GM18868 (cell line): ENCODE data around the gene FAM217B.

Experiments used
- ATAC-seq: cut with Tn5 transposase; IDR thresholded peaks from one replicate; pipeline ENCODE4 v1.9.1; 2021; ENCODE audit warnings: mild to moderate bottlenecking, moderate library complexity; ENCODE audit not compliant: unreplicated experiment

FAM217B gene, protein sequence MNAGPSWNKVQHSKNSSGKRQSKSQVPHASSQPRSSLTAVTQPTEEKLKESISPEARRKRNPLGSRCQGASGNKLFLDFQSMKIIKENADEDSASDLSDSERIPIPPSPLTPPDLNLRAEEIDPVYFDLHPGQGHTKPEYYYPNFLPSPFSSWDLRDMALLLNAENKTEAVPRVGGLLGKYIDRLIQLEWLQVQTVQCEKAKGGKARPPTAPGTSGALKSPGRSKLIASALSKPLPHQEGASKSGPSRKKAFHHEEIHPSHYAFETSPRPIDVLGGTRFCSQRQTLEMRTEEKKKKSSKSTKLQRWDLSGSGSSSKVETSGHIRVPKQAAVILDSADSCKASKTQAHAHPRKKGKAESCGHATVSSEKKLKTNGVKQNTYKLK

DNA sequence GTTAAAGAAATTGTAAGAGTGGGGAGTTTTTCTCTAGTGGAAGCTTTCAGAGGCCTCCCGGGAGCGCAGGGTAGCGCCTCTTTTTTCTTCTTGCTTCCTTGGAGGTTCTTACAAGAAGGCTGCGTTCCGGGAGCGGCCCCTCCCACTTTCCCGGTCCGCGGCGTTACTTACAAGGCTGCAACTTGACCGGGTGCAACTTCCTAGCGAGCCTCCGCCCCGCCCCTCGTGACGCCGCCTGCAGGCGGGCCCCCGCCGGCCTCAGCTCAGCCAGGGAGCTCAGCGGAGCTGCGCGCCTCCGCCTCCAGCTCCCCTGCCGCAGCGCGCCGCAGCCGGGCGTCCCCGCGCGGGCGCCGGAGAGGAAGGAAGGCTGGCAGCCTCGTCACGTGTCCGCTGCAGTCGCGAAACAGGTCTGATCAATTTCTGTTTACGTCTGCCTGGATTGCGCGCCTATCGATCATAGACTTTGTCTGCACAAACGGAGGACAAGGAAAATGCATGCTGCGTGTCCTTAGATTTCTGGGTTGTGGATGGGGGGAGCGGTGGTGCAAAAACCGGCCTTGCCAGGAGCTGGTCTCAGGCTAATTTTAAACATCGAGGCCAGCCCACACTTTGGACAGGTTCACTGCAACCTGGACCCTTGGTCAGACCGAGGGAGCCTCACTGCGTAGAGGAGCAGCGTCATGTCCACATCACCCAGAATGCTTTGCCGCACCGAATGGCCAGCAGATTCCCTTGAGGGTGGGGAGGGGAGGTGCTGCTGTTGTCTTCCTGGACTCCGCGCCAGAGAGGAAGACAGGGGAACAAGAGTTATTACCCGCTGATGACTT lies at the start of gene FAM217B, which contains the start of gene PPP1R3D:
Gene FAM217B, plus strand, starts transcription at position 261 of the 827 bp plus-strand sequence. CDS start 3,555 bp downstream, outside the sequence.
Gene PPP1R3D, minus strand, starts transcription at position 177 of the 827 bp plus-strand sequence. CDS start 374 bp downstream, outside the sequence.
- ATAC-seq, result peak; percentile 95

DNA sequence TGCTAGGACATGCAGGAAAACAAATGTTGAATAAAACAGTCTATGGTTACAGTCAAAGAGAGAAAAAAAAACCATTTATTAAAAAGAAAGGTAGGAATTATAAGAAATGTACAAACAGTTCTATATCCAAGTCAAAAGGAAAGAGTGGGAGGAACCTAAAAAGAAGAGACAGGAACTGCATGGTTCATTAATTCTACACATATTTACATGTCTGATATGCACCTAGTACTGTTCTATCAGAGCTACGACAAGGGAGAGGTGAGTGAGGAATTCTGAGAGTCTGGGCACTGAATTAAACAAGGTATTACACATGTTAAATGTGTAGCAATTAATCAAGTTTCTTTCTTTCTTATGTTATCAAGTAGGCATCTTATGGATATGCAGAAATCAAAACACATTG lies 48.6 kb upstream of the FAM217B start:
- ATAC-seq, result no peak

DNA sequence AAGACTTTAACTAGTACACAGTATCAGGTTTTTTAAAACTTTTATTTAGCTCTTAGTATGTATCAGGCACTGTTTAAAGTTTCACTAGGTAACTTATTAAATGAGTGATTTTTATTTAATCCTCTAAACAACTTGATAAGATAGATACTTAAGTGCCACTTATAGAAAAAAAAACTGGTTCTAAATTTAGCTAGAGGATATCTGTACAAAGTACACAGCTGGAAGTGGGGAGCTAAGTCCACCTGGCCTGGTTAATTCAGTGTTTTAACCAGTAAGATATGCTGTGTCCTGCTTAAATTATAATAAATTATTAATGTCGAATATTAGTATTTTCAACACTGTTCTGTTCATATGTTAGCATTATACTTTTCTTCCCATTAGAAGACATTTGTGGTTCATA lies 44.3 kb upstream of the FAM217B start:
- ATAC-seq, result no peak

DNA sequence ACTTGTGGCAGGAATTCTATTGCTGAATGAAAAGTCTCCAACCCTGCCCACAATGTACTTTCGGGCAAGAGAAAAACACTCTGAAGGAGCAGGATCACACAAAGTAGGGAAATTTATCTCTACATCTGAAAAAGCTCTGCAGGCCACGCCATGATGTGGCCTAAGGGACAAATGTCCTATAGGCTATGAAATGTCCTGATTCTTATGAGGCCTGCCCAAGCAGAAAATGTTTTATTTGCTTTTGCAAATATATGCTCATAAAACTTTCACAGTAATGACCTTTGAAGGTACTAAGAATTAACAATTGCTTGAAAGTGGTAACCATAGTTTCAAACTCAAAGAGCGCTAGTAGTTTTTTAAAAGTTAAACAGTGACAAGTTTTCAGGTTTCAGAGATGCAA lies 37.7 kb upstream of the FAM217B start:
- no peak for ATAC-seq

DNA sequence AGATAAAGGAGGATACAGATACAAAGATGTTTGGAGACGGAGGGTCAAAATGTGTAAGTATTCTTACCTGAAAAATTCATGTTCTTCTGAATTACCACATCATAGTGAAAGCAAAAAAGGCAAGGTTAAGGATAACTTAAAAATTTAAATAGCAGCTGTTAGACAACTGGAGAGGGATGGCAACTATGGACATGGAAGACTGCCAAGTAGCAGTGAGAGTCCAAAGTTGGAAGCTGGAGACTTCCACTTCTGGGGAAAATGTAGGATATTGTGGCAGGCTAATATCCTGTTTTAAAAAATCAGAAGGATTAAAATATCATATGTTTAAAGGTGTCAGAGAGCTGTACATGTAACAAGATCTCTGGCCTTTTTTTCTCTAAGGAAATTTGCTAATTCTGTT lies 36.6 kb upstream of the FAM217B start:
- no peak for ATAC-seq

DNA sequence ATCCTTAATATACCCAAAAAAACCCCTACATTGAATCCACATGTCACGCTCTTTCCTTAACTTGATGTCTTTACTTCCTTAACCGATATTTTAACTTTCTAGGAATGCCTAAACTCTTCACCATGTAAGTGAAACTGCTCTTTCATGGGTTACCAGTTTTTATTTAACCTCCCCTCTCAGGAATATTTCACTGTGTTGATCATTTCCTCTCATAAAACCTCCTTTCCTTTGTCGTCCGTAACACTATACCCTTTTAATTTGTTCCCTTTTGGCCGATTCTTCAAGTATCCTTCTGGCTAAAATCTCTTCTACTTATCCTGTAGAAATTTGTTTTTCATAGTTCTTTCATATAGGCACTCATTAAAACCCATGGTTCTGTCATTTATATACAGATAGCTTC lies 31.3 kb upstream of the FAM217B start:
- ATAC-seq, result no peak

DNA sequence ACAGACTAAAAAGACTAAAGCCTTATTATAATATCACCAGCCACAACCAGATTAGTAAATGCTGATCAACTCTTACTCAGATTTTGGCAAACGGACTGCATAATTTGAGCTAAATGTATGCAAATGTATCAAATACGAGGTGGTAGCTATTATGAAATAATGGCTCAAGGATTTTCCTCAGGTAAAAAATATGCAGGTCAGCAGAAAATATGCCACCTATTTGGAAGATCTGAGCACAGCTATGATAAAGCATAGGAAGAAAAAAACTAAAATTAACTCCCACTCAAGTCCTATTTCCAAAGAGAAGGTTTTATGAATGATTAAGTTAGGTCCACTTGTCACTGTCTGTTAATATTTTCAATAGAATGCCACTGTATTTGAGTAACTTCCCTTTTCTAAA lies 29.1 kb upstream of the FAM217B start:
- ATAC-seq, result no peak

DNA sequence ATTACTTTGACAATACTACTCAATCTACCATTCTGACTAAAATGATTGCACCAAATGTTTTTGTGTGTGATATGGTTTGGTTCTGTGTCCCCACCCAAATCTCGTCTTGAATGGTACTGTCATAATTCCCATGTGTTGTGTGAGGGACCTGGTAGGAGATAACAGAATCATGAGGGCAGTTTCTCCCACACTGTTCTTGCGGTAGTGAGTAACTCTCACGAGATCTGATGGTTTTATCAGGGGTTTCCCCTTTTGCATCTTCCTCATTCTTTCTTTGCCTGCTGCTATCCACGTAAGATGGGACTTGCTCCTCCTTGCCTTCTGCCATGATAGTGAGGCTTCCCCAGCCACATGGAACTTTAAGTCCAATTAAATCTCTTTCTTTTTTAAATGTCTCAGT lies 27.6 kb upstream of the FAM217B start:
- ATAC-seq, result no peak

DNA sequence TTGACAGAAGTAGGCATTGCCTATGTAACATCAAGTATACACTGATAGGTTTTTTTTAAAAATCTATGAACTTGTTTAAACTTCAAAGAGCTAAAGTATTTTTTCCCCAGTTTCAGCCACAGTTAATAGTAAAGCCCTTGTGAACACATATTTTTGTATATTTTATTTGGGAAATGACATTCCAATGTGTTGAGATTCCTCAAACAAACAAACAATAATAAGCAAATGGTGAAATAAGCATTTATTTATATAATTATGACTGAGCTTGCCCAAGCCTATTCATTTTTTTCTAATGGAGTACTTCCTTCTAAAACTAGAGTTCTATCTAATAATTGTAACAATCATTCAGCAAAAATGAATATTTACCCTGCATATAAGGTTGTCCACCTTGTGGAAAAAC lies 19.2 kb upstream of the FAM217B start:
- no peak for ATAC-seq

DNA sequence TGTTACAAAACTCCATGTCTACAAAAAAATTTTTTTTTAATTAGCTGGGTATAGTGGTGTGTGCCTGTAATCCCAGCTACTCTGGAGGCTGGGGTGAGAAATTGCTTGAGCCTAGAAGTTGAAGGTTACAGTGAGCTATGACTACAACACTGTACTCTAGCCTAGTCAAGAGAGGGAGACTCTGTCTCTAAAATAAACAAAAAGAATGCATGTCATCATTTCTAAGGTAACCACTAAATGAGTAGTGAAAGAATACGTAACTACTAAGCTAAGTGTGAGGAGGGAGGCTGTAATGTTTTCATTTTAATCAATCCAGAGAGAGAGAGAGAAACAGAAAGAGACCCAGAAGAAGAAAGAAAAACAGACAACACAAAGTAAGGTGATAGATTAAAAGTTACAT lies 16.7 kb upstream of the FAM217B start:
- ATAC-seq, result no peak

DNA sequence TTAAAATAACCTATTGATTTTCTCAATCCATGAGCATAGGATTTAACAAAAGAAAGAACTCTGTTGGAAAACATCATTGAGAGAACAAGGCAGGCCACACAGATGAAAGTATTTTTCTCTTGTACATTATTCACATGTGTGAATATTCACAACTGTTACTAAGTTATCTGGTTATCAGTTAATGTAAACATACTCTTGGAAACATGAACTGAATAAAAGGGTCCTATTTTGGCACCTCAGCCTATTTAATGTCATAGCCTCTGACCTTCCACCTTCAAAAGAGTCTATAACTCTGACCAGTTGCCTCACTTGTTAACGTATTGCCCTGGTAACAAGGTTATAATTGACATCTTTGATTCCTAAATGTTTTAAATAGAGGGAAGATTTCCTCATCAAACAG lies 14.8 kb upstream of the FAM217B start:
- ATAC-seq, result no peak

DNA sequence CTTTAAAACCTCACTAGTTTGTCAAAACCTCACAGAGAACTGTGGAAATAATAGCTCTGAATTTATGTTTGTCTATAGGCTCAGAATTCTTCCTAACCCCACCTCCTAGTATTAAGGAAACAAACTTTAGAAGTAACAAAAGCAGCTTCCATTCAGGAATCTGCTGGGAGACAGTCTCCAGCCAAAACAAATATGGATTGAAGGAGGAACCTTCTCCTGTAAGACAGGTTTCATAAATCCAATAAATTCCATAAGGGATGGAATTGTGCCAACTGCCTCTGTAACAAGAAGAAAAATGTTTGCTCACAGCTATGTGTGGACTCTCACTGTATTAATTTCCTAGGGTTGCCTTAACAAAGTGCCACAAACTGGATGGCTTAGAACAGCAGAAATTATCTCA lies 14.3 kb upstream of the FAM217B start:
- no peak for ATAC-seq

DNA sequence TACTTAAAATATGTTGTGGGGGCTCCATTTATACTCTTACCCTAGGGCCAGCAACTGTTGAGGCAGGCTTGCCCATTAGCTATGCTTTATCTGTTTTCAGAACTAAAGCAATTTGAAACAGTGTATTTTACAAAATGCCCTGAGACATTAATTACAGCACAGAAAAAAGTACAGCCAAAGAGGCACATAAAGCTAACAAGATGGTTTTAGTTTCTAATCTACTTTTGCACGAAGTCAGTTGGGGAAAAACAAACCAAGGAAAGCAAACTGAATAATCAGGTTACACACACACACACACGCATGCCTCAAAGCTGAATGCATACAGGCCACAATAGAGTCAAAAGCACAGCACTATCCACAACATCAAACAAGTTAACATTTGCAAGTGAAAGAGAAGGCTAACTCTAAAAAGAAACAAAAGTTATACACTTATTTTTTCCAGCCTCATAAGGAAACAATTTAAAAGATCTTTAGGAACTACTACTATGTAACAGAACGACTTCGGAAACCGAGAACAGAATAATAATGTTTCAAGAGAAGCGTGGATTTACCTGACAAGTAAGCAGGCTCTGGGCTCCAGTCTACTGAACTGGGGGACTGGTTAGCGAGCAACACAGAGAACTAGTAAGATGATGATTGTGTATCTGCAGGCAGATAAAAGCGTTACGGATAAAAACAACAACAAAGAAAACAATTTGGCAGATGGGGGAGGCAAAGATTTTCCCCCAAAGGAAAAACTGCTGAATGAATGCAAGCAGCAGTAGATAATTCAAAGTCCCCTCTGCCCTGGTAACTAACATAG lies 8.5 kb upstream of the FAM217B start:
- ATAC-seq, result no peak

DNA sequence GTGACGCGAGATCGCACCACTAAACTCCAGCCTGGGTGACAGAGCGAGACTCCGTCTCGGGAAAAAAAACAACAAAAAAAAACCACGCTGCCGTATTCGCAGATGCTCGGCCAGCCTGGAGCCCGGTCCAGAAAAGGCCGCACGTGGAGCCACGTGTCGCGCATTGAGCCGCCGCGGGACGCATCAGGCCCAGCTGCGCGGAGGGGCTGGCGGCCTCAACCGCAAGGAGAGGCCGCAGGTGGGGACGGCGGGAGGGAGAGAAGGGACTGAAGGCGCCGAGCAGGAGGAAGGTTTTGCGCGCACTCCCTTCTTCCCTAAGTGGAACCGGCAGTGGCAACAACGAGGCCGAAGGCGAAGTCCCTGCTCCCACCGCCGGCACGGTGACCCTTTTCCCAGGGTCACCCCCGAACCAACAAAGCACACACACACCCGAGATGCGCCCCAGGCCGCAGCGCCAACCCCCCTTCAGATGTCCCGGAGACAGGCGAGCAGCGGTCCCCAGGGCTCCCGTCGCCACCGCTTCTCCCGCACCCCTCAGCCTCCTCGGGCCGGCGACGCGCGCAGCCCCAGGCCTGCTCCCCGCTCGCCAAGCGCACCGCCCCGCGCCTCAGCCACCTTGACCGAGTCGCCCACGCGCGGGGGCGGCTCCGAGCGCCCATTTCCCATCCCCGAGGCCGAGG lies 7.4 kb upstream of the FAM217B start:
- ATAC-seq, result no peak

DNA sequence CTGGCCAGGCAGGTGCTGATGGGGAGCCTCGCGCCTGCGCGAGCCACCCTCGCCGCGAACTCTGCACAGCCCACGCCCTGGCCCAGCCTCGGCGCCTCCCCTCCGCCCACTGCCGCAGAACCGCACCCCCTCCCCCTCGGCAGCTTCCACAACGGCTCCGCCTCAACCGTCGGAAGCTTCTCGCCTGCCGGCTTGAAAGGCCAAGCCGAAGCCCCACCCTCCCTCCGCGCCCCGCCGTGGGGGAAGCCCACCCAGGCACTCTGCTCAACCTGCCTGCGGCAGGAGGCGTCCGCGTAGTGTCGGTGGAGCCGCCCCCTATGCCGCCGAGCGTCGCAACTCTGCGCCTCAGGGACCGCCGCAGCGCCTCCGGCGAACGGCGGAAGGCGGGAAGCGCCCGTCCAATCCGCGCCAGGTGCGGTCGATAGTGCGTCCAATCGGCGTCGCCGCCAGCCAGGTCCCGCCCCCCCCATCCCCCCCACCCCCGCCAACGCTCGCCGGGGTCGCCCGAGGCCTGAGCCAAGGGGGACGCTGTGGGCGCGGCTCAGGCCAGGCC lies 6.8 kb upstream of the FAM217B start, which contains the start of gene SYCP2:
Gene SYCP2, minus strand, starts transcription at position 342 of the 553 bp plus-strand sequence. CDS start 11,224 bp downstream, outside the sequence.
- ATAC-seq, result no peak

DNA sequence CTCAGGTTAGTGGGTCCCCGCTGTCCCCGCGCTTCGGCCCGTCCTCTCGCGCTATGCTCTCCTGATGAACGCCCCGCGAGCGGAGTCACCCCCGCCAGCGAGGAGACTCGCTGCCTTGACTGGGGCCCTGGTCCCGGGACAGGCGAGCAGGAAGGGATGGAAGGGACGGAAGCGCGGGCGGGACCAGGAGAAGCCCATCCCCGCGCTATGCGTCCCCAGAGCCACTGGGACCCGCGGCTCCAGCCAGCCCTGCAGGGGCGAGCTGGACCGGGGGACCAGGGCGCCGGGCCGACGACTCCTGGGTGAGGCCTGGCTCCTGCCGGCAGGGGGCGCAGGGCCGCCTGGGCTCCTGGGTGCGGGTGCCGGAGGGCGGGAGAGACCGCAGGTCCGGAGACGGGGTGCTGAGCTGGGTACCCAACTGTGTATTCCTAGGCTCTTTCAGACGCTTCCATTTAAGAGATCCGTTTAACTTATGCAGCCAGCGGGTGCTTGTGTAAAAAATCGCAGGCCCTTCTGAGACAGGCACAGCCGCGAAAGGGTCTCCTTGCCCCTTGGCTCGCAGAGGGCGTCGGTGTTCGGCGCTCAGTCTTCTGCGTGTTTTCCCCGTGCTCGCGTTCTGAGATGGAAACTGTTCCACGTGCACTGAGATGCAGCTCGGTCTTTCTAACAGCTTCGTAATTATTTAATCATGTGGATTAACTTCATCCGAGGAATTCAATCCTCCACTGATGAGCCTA lies 6.2 kb upstream of the FAM217B start:
- ATAC-seq, result peak; percentile 96

DNA sequence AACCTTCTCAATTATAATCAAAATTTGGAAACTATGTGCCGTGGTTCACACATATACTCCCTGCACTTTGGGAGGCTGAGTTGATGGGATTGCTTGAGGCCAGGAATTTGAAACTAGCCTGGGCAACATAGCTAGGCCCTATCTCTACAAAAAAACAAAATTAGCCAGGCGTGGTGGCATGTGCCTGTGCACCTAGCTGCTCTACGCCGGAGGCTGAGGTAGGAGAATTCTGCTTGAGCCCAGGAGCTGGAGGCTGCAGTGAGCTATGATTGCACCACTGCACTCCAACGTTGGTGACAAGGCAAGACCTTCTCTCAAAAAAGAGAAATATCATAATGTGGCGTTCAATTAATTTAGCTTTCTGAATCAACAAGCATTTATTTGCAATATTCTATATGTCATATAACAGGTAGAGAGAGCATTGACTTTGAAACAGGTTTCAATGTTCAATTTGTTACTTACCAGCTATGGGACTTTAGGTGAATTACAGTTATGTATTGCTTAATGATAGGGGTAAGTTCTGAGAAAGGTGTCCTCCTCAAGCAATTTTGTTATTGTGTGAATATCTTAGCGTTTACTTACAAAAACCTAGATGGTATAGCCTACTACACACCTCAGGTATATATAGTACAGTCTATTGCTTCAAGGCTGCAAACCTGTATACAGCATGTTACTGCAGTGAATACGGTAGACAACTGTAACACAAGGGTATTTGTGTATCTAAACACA lies 4.6 kb upstream of the FAM217B start:
- no peak for ATAC-seq

DNA sequence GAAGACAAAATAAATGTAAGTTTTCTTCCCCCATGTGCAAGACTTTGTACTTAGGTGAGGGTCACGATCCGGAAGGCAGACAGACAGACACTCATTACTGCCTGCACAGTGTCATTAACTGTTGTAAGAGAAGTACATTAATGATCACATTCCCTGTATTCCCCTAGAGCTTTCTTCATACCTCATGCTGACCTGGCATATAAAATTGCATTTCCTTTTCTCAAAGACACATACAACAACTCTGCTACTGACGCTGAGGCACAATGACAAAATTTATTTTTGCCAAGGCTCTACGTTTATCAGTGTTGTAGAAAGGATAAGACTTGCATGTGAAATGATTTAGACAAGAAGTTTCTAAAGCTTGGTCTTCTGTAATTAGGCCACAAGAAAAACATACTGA lies 3.8 kb upstream of the FAM217B start:
- no peak for ATAC-seq

DNA sequence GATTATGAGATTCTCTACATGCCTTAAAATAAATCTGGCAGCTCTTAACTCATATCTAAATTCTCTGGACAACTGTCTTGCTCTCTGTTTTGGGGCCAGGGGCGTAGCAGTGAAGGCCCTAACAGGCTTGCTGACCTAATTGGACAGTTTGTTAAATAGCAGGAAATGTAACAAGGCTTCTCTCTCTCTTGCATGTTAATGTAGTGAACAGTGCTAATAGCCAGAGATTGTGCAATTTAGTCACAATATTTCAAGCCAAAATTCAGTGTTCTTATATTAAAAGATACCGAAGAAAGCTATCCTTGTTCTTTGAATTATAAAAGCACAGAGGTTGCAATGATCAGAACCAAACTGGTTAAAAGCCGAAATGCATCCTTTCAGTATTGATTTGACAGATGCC lies 3.0 kb upstream of the FAM217B start:
- no peak for ATAC-seq
